ENCODE results near the gene CDYL.

CDYL gene

GRCh38 chr6:4885341-4885933 lies 109.2 kb downstream of the CDYL start:
- no peak for ATAC-seq

- ATAC-seq: no peak
These were observed 112.6 kb downstream of the CDYL start for GRCh38 chr6:4888841-4889240.

GRCh38 chr6:4889701-4890100 lies 113.5 kb downstream of the CDYL start:
- no peak for ATAC-seq

- no peak for ATAC-seq
These were observed 114.0 kb downstream of the CDYL start for GRCh38 chr6:4890191-4890590.

- no peak for ATAC-seq
These were observed 114.4 kb downstream of the CDYL start for GRCh38 chr6:4890627-4891026.

GRCh38 chr6:4891141-4891540 lies 114.9 kb downstream of the CDYL start:
- ATAC-seq: no peak

GRCh38 chr6:4892785-4893485 lies 116.7 kb downstream of the CDYL start:
- ATAC-seq: no peak

- no peak for ATAC-seq
These were observed 117.8 kb downstream of the CDYL start for GRCh38 chr6:4894049-4894448.

GRCh38 chr6:4895971-4896370 lies 119.8 kb downstream of the CDYL start:
- ATAC-seq: no peak

- no peak for ATAC-seq
These were observed 120.2 kb downstream of the CDYL start for GRCh38 chr6:4896401-4896800.

GRCh38 chr6:4899249-4900034 lies 123.2 kb downstream of the CDYL start:
- no peak for ATAC-seq

- ATAC-seq: no peak
These were observed 125.3 kb downstream of the CDYL start for GRCh38 chr6:4901386-4902061.

GRCh38 chr6:4902363-4902762 lies 126.2 kb downstream of the CDYL start:
- ATAC-seq: no peak

- ATAC-seq: no peak
These were observed 126.9 kb downstream of the CDYL start for GRCh38 chr6:4903121-4903520.

- no peak for ATAC-seq
These were observed 127.7 kb downstream of the CDYL start for GRCh38 chr6:4903751-4904370.

GRCh38 chr6:4904461-4905025 lies 128.3 kb downstream of the CDYL start:
- ATAC-seq: no peak

- ATAC-seq: no peak
These were observed 129.6 kb downstream of the CDYL start for GRCh38 chr6:4905826-4906225.

- ATAC-seq: no peak
These were observed 130.4 kb downstream of the CDYL start for GRCh38 chr6:4906293-4907276.

- no peak for ATAC-seq
These were observed 131.4 kb downstream of the CDYL start for GRCh38 chr6:4907602-4908001.

- ATAC-seq: no peak
These were observed 131.9 kb downstream of the CDYL start for GRCh38 chr6:4908062-4908461.

- ATAC-seq: no peak
These were observed 133.0 kb downstream of the CDYL start for GRCh38 chr6:4909063-4909706.

Measured in activated CD4-positive, CD25-positive, alpha-beta regulatory T cell treated with anti-CD3 and anti-CD28 coated beads, Interleukin-2, amount 50 U/mL, for 24 hours (primary cell).